Activated T-cell treated with anti-CD3 and anti-CD28 coated beads for 48 hours (primary cell): ENCODE results near the gene IER3.
A peak's percentile ranks its signal among the peaks of the same experiment; 100 is the strongest.
"Not testable (repeated sequence)": the region's sequence is repeated elsewhere in the genome, so short reads cannot be mapped to it uniquely, and the experiment has no call there.

Experiments
- DNase-seq: peaks from one replicate; pipeline ENCODE4 v3.0.0-alpha.2; 2020; ENCODE audit warnings: low read depth

Gene IER3

GRCh38 chr6:30723843-30724741, 20.3 kb downstream of the IER3 start:
- not testable (repeated sequence) for DNase-seq

GRCh38 chr6:30723159-30723842, 21.0 kb downstream of the IER3 start:
- not testable (repeated sequence) for DNase-seq

GRCh38 chr6:30722280-30723112, 21.9 kb downstream of the IER3 start:
- DNase-seq, result peak; percentile 80

- not testable (repeated sequence) for DNase-seq
Observed at GRCh38 chr6:30722025-30722279, 22.4 kb downstream of the IER3 start.

GRCh38 chr6:30721198-30722024, 22.9 kb downstream of the IER3 start:
- DNase-seq, result peak; percentile 98

- DNase-seq, result no peak
Observed at GRCh38 chr6:30720738-30721197, 23.6 kb downstream of the IER3 start.

- peak; percentile 95 for DNase-seq
Observed at GRCh38 chr6:30719791-30720737, 24.3 kb downstream of the IER3 start, which contains the start of gene TUBB. Gene TUBB, plus strand, starts transcription at chr6:30720352. Its CDS starts 155 bp downstream, at chr6:30720507.

GRCh38 chr6:30719356-30719755, 25.0 kb downstream of the IER3 start:
- DNase-seq, result no peak

- DNase-seq, result not testable (repeated sequence)
Observed at GRCh38 chr6:30717845-30718720, 26.3 kb downstream of the IER3 start.

GRCh38 chr6:30717129-30717844, 27.1 kb downstream of the IER3 start, which contains the start of gene MDC1:
Gene MDC1, minus strand, starts transcription at chr6:30717281. Its CDS starts 2,106 bp downstream, at chr6:30715175.
- peak; percentile 97 for DNase-seq

GRCh38 chr6:30716879-30717128, 27.5 kb downstream of the IER3 start:
- no peak for DNase-seq

- no peak for DNase-seq
Observed at GRCh38 chr6:30714263-30714662, 30.1 kb downstream of the IER3 start.

GRCh38 chr6:30712441-30712945, 31.9 kb downstream of the IER3 start:
- no peak for DNase-seq

- no peak for DNase-seq
Observed at GRCh38 chr6:30711758-30712380, 32.5 kb downstream of the IER3 start.

GRCh38 chr6:30709101-30709868, 35.1 kb downstream of the IER3 start:
- DNase-seq, result no peak

GRCh38 chr6:30707281-30707850, 37.0 kb downstream of the IER3 start:
- no peak for DNase-seq

GRCh38 chr6:30705620-30706019, 38.7 kb downstream of the IER3 start:
- DNase-seq, result no peak
